Neuronal stem cell (in vitro differentiated cells): ENCODE measurements around the gene ARHGEF37.
"Not testable (repeated sequence)": the region's sequence is repeated elsewhere in the genome, so short reads cannot be mapped to it uniquely, and the experiment has no call there.

Source experiments
- DNase-seq: peaks from one replicate; pipeline ENCODE4 v3.0.0-alpha.2; 2013; ENCODE audit warnings: low spot score
- H2AFZ ChIP-seq: one replicate; pipeline ENCODE4 v1.6.1; 2013; ENCODE audit warnings: mild to moderate bottlenecking, low read length, inconsistent platforms
- H2AK5ac ChIP-seq: 2 replicates; pipeline ENCODE4 v1.6.1; 2013; ENCODE audit warnings: low read depth, mild to moderate bottlenecking, inconsistent platforms, low read length, moderate library complexity, mixed read lengths
- H2BK120ac ChIP-seq: 2 replicates; pipeline ENCODE4 v1.6.1; 2013; ENCODE audit warnings: low read depth, mild to moderate bottlenecking, inconsistent platforms, low read length, moderate library complexity, mixed read lengths
- H2BK12ac ChIP-seq: one replicate; pipeline ENCODE4 v1.6.1; 2013; ENCODE audit warnings: low read length, inconsistent platforms
- H2BK15ac ChIP-seq: 2 replicates; pipeline ENCODE4 v1.6.1; 2013; ENCODE audit warnings: mild to moderate bottlenecking, low read length, inconsistent platforms, mixed read lengths
- H2BK5ac ChIP-seq: one replicate; pipeline ENCODE4 v1.6.1; 2013; ENCODE audit warnings: inconsistent platforms, mild to moderate bottlenecking, low read length, moderate library complexity
- H3K14ac ChIP-seq: one replicate; pipeline ENCODE4 v1.6.1; 2013; ENCODE audit warnings: low read length, inconsistent platforms
- H3K18ac ChIP-seq: 2 replicates; pipeline ENCODE4 v1.6.1; 2013; ENCODE audit warnings: low read length, inconsistent platforms
- H3K23ac ChIP-seq: 2 replicates; pipeline ENCODE4 v1.6.1; 2013; ENCODE audit warnings: low read depth, mild to moderate bottlenecking, mixed read lengths, low read length, inconsistent platforms; ENCODE audit not compliant: poor library complexity
- H3K27ac ChIP-seq: replicated peaks from 3 replicates; pipeline ENCODE4 v1.5.1; 2013; ENCODE audit warnings: low read length, inconsistent platforms
- H3K27me3 ChIP-seq, 3 experiments: 2 replicates each; pipeline ENCODE4 v1.6.1; 2013; ENCODE audit warnings: low read length in 3 of 3, mild to moderate bottlenecking in 2 of 3, inconsistent platforms in 1 of 3, low read depth in 1 of 3, mixed read lengths in 1 of 3, moderate library complexity in 1 of 3; ENCODE audit not compliant: control insufficient read depth in 3 of 3, insufficient read depth in 3 of 3
- H3K36me3 ChIP-seq, 2 donors: replicated peaks in 1 of 2; 2 replicates each; pipeline ENCODE4 v1.6.1; 2013; ENCODE audit warnings: low read length in 2 of 2; ENCODE audit not compliant: control insufficient read depth in 2 of 2, insufficient read depth in 2 of 2
- H3K4ac ChIP-seq: 2 replicates; pipeline ENCODE4 v1.6.1; 2013; ENCODE audit warnings: inconsistent platforms, mild to moderate bottlenecking, low read length, moderate library complexity
- H3K4me1 ChIP-seq, 2 donors: 1 replicate in 1 of 2; 2 replicates in 1 of 2; pipeline ENCODE4 v1.6.1; 2013; ENCODE audit warnings: low read length in 2 of 2, low read depth in 1 of 2; ENCODE audit not compliant: control insufficient read depth in 2 of 2, insufficient read depth in 1 of 2
- H3K4me2 ChIP-seq: one replicate; pipeline ENCODE4 v1.6.1; 2013; ENCODE audit warnings: mild to moderate bottlenecking, low read length, inconsistent platforms; ENCODE audit not compliant: insufficient read depth, poor library complexity, severe bottlenecking
- H3K4me3 ChIP-seq, 2 donors: 2 replicates each; pipeline ENCODE4 v1.5.1; 2013; ENCODE audit warnings: low read length in 2 of 2, mild to moderate bottlenecking in 2 of 2, inconsistent platforms in 1 of 2, moderate library complexity in 1 of 2
- H3K79me1 ChIP-seq: one replicate; pipeline ENCODE4 v1.6.1; 2013; ENCODE audit warnings: low read depth, mild to moderate bottlenecking, inconsistent platforms, low read length, moderate library complexity
- H3K9ac ChIP-seq: one replicate; pipeline ENCODE4 v1.6.1; 2013; ENCODE audit warnings: mild to moderate bottlenecking, low read depth, low read length, inconsistent platforms; ENCODE audit not compliant: poor library complexity
- H3K9me3 ChIP-seq, 2 donors: replicated peaks in 1 of 2; 2 replicates each; pipeline versions ENCODE3 to v1.6.1; 2013; ENCODE audit warnings: low read length in 2 of 2, mild to moderate bottlenecking in 2 of 2, inconsistent platforms in 1 of 2, low read depth in 1 of 2, mixed read lengths in 1 of 2, moderate library complexity in 1 of 2; ENCODE audit not compliant: control insufficient read depth in 2 of 2, insufficient read depth in 1 of 2
- H4K8ac ChIP-seq: one replicate; pipeline ENCODE4 v1.6.1; 2013; ENCODE audit warnings: low read depth, mild to moderate bottlenecking, inconsistent platforms, low read length, moderate library complexity
- H4K91ac ChIP-seq: one replicate; pipeline ENCODE4 v1.6.1; 2013; ENCODE audit warnings: low read length, low read depth, mild to moderate bottlenecking, inconsistent platforms; ENCODE audit not compliant: poor library complexity
- WGBS, 2 donors: extraction: QIAGEN DNeasy Blood & Tissue Kit; methylation state at CpG; one replicate each; pipeline ENCODE4 v1.1.7; 2013; ENCODE audit warnings: missing lambda C conversion rate in 2 of 2, mixed read lengths in 1 of 2; ENCODE audit not compliant: insufficient read length in 2 of 2, insufficient replicate concordance in 1 of 2; ENCODE audit errors: extremely low coverage in 2 of 2; 5-methylcytosine and 5-hydroxymethylcytosine counted together

Gene ARHGEF37

DNA sequence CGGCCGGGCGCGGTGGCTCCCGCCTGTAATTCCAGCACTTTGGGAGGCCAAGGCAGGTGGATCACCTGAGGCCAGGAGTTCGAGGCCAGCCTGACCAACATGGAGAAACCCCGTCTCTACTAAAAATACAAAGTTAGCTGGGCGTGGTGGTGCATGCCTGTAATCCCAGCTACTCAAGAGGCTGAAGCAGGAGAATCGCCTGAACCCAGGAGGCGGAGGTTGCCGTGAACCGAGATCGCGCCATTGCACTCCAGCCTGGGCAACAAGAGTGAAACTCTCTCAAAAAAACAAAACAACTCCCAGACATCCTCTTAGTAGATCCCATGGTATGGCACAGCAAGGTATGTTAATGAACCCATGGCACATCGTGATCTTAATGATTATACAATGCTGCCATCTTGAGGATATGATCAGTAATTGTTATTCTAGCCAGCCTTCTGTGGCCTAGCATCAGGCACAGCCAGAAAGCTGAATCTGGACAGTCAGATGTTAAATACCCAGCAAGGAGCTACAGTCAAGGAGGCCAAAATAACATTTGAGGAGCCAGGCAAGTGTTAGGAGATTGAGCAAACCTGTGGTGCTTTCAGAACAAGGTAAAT, 16.7 kb upstream of the ARHGEF37 start:
- not testable (repeated sequence) for H2BK5ac ChIP-seq, H2BK15ac ChIP-seq, H3K14ac ChIP-seq, H2BK12ac ChIP-seq, H3K23ac ChIP-seq, H3K79me1 ChIP-seq, H3K4me3 ChIP-seq, H3K18ac ChIP-seq, H4K91ac ChIP-seq, H3K9me3 ChIP-seq, H3K36me3 ChIP-seq, H3K4me2 ChIP-seq, H3K27me3 ChIP-seq, H4K8ac ChIP-seq, H2AK5ac ChIP-seq, H3K4ac ChIP-seq, H3K9ac ChIP-seq, H3K27ac ChIP-seq, H2BK120ac ChIP-seq
- WGBS, 2 donors = no CpG with 5 or more reads among the region's 15 CpGs
- Histone ChIP-seq H3K4me1 (peaks cover 7 to 15% of the 10 kb centered on the region in 2 donors), H2AFZ (peak overlapping the region; percentile 67)
- DNase-seq = peak; percentile 68

DNA sequence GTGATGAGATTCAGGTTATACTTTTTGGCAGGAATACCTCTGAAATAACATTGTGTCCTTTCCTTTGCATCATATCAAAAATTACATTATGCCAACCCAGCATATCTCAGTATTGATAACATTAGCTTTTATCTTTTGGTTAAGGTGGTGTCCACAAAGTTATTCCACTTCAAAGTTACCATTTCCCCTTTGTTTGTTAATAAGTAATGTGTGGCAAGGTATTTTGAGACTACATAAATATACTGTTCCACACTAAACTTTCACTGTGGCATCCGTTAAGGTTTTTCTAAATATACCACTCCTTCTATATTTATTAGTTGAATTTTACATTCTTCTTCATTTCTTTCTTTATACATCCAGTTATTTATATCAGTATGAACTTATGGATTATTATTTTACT, 14.1 kb upstream of the ARHGEF37 start:
- Histone ChIP-seq H3K27ac (no peak overlapping the region), H3K9me3 (no peaks in the 10 kb centered on the region), H2BK5ac (no peak overlapping the region), H2BK15ac (no peak overlapping the region), H3K4me1 (peaks cover 3 to 7% of the 10 kb centered on the region in 2 donors), H3K4me3 (no peak overlapping the region), H3K27me3 (no peaks in the 10 kb centered on the region), H3K9ac (no peak overlapping the region), H2AK5ac (no peak overlapping the region), H3K4me2 (no peak overlapping the region), H3K4ac (no peak overlapping the region), H3K79me1 (no peaks in the 10 kb centered on the region), H2AFZ (no peak overlapping the region), H2BK12ac (no peak overlapping the region), H4K8ac (no peak overlapping the region), H4K91ac (no peak overlapping the region), H3K23ac (no peak overlapping the region), H3K18ac (no peak overlapping the region), H2BK120ac (no peak overlapping the region), H3K36me3 (no peaks in the 10 kb centered on the region), H3K14ac (no peak overlapping the region)
- DNase-seq = no peak
- WGBS, 2 donors = no CpG with 5 or more reads among the region's 1 CpG

DNA sequence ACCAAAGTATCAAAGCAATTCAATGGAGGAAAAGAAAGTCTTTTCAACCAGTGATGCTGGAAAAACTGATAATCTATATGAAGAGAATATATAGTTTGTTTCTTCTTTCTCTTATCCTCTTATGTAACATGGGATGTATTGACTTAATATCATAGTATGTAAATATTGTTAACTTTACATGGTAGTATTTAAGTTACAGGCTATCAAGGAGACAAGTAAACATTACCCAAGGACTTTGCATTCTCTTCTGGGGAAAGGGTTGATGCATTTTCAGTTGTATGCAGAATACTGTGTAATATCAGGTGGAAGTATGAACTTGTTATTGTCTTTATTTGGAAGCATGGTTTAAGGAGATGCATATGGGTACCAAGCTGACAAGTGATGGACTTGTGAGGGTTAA, 9.1 kb upstream of the ARHGEF37 start:
- Histone ChIP-seq H3K9me3 (no peaks in the 10 kb centered on the region), H4K8ac (no peak overlapping the region), H4K91ac (no peak overlapping the region), H2BK15ac (no peak overlapping the region), H3K4me1 (no peaks in the 10 kb centered on the region), H2AK5ac (no peak overlapping the region), H3K4me3 (no peak overlapping the region), H3K18ac (no peak overlapping the region), H3K4ac (no peak overlapping the region), H2BK12ac (no peak overlapping the region), H3K27ac (no peak overlapping the region), H3K36me3 (no peaks in the 10 kb centered on the region), H2BK120ac (no peak overlapping the region), H2AFZ (no peak overlapping the region), H3K14ac (no peak overlapping the region), H2BK5ac (no peak overlapping the region), H3K9ac (no peak overlapping the region), H3K79me1 (no peaks in the 10 kb centered on the region), H3K4me2 (no peak overlapping the region), H3K23ac (no peak overlapping the region), H3K27me3 (no peaks in the 10 kb centered on the region)
- DNase-seq = no peak

DNA sequence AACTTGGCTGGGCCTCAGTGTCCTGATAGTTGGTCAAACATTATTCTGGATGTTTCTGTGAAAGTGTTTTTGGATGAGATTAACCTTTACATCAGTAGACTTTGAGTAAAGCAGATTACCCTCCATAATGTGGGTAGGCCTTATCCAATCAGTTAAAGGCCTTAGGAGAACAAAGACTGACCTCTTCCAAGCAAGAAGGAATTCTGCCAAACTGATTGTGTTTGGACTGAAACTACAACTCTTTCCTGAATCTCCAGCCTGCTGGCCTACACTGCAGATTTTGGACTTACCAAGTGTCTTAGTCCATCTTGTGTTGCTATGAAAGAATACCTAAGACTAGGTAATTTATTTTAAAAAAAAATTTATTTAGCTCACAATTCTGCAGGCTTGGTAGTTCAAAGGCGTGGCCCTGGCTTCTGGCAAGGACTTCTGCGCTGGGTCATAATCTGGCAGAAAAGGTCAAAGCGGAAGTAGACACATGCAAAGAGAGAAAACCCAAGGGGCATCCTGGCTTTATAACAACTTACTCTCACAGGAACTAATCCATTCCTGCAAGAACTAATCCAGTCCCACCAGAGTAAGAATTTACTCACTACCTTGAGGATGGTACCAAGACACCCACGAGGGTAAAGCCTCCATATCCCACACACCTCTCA, 8.6 kb upstream of the ARHGEF37 start:
- H2BK12ac ChIP-seq = no peak overlapping the region
- H2BK15ac ChIP-seq = no peak overlapping the region
- H3K27me3 ChIP-seq = no peaks in the 10 kb centered on the region
- no peaks in the 10 kb centered on the region for H3K79me1 ChIP-seq
- no peaks in the 10 kb centered on the region for H3K36me3 ChIP-seq
- no peak overlapping the region for H3K4me3 ChIP-seq
- no peak overlapping the region for H3K23ac ChIP-seq
- H3K9ac ChIP-seq = no peak overlapping the region
- H2BK5ac ChIP-seq = no peak overlapping the region
- no peak overlapping the region for H3K27ac ChIP-seq
- no peak overlapping the region for H4K91ac ChIP-seq
- DNase-seq = no peak
- no peaks in the 10 kb centered on the region for H3K9me3 ChIP-seq
- H3K4ac ChIP-seq = no peak overlapping the region
- no CpG with 5 or more reads among the region's 4 CpGs for WGBS, 2 donors
- H4K8ac ChIP-seq = no peak overlapping the region
- H3K4me1 ChIP-seq = no peaks in the 10 kb centered on the region
- H2BK120ac ChIP-seq = no peak overlapping the region
- no peak overlapping the region for H3K14ac ChIP-seq
- no peak overlapping the region for H3K4me2 ChIP-seq
- no peak overlapping the region for H2AFZ ChIP-seq
- H2AK5ac ChIP-seq = no peak overlapping the region
- no peak overlapping the region for H3K18ac ChIP-seq
